CD4-positive, alpha-beta T cell (primary cell): ENCODE results near the gene ITPRIPL2. TPM values are rescaled to one million over a fixed set of nuclear protein-coding genes. Genes with fewer than 3 reads are reported as not detected.

Experiments used
- ATAC-seq: fragments of 200-7000 bp; cut with Tn5 transposase; one replicate; pipeline ENCODE4 v1.10.0; 2022; ENCODE audit warnings: mild to moderate bottlenecking; ENCODE audit not compliant: poor library complexity
- CTCF ChIA-PET: fragments of 350-600 bp; sonication (Branson Sonifier 250); formaldehyde crosslinking; loops from one replicate; lab custom pipeline; 2021; ENCODE audit warnings: antibody characterized with exemption, inconsistent platforms; lab: Charles Lee
- POLR2A ChIA-PET: fragments of 350-600 bp; sonication (Branson Sonifier 250); formaldehyde crosslinking; loops from one replicate; lab custom pipeline; 2021; ENCODE audit warnings: antibody characterized with exemption, inconsistent platforms; lab: Charles Lee
- DNase-seq, 14 experiments: peaks; one replicate each; pipeline ENCODE4 v3.0.0-alpha.2; 2013 to 2020; ENCODE audit warnings: mixed read lengths in 2 of 14
- H3K27ac ChIP-seq, 2 donors: one replicate each; pipeline versions ENCODE4 v1.5.1 to v1.7.0; 2013; ENCODE audit warnings: low read length in 2 of 2, low read depth in 1 of 2, mild to moderate bottlenecking in 1 of 2
- H3K27me3 ChIP-seq, 2 experiments: 1 replicate in 1 of 2; 2 replicates in 1 of 2; pipeline versions ENCODE4 v1.6.1 to v1.7.0; 2013; ENCODE audit warnings: low read length in 2 of 2, control low read depth in 1 of 2, mild to moderate bottlenecking in 1 of 2, moderate library complexity in 1 of 2; ENCODE audit not compliant: insufficient read depth in 2 of 2, control insufficient read depth in 1 of 2
- H3K36me3 ChIP-seq: one replicate; pipeline ENCODE4 v1.6.1; 2013; ENCODE audit warnings: low read length, control low read depth; ENCODE audit not compliant: insufficient read depth
- H3K4me1 ChIP-seq: one replicate; pipeline ENCODE4 v1.6.1; 2013; ENCODE audit warnings: low read length, control low read depth; ENCODE audit not compliant: insufficient read depth
- H3K4me3 ChIP-seq: one replicate; pipeline ENCODE4 v1.5.1; 2013; ENCODE audit warnings: mild to moderate bottlenecking, low read length, moderate library complexity
- H3K9me3 ChIP-seq, 2 experiments: 1 replicate in 1 of 2; 2 replicates in 1 of 2; pipeline versions ENCODE4 v1.6.1 to v1.7.0; 2013; ENCODE audit warnings: low read length in 2 of 2, mild to moderate bottlenecking in 2 of 2, control low read depth in 1 of 2, moderate library complexity in 1 of 2; ENCODE audit not compliant: control insufficient read depth in 1 of 2, insufficient read depth in 1 of 2
- H3K27ac Mint-ChIP-seq: one replicate; pipeline ENCODE4 v1.8.0; 2020; ENCODE audit warnings: mixed read lengths
- H3K27me3 Mint-ChIP-seq: one replicate; pipeline ENCODE4 v1.8.0; 2021; ENCODE audit warnings: mixed read lengths
- H3K36me3 Mint-ChIP-seq: one replicate; pipeline ENCODE4 v1.8.0; 2021; ENCODE audit warnings: low read depth, mixed read lengths
- H3K4me1 Mint-ChIP-seq: one replicate; pipeline ENCODE4 v1.8.0; 2021; ENCODE audit warnings: low read depth, mixed read lengths
- H3K4me3 Mint-ChIP-seq: one replicate; pipeline ENCODE4 v1.8.0; 2020; ENCODE audit warnings: mild to moderate bottlenecking, mixed read lengths
- H3K9me3 Mint-ChIP-seq: one replicate; pipeline ENCODE4 v1.8.0; 2020; ENCODE audit warnings: mixed read lengths
- CTCF ChIP-seq: fragments of 200-600 bp; IDR thresholded peaks from one replicate; pipeline ENCODE4 v1.8.0; 2022; ENCODE audit warnings: antibody characterized with exemption, mild to moderate bottlenecking
- intact Hi-C, 2 experiments: fragments of 100-400 bp; cut with DNase I in 1 of 2; cut with micrococcal nuclease in 1 of 2; formaldehyde crosslinking; loops; one replicate each; pipeline versions ENCODE4 v1.15.1 to v1.9.0; 2023 to 2025; cut with DNase I, micrococcal nuclease
- total RNA-seq, 174 experiments: library from RNA in 2 of 174; stranded (reverse) in 2 of 174; gene quantifications; one replicate each; pipeline ENCODE4 v1.2.3 and lab custom pipeline; 2021 to 2026

Gene ITPRIPL2
- total RNA-seq, 2 experiments from 2014 or later: 0.31 to 0.36 TPM

GRCh38 chr16:19132898-19133297 lies 19.1 kb downstream of the ITPRIPL2 start:
- H3K27ac Mint-ChIP-seq: no peak overlapping the region
- Histone ChIP-seq H3K9me3 (no peaks in the 10 kb centered on the region), H3K4me1 (peaks cover 4% of the 10 kb centered on the region), H3K27ac (no peak overlapping the region), H3K4me3 (no peak overlapping the region), H3K36me3 (no peaks in the 10 kb centered on the region), H3K27me3 (peaks cover 2 to 3% of the 10 kb centered on the region in 2 experiments)
- H3K4me3 Mint-ChIP-seq: no peak overlapping the region
- intact Hi-C loops: no loop called here
- DNase-seq (peak in 1 of 14 experiments; percentile 11), ATAC-seq (no peak)
- H3K36me3 Mint-ChIP-seq: no peaks in the 10 kb centered on the region
- H3K4me1 Mint-ChIP-seq: peaks cover 4% of the 10 kb centered on the region
- ChIA-PET CTCF (no interaction called here), POLR2A (no interaction called here)
- no peak for TF ChIP-seq CTCF
- no peaks in the 10 kb centered on the region for H3K27me3 Mint-ChIP-seq
- H3K9me3 Mint-ChIP-seq: no peaks in the 10 kb centered on the region

- TF ChIP-seq CTCF: no peak
- H3K4me1 ChIP-seq: peaks cover 4% of the 10 kb centered on the region
- no peaks in the 10 kb centered on the region for H3K27me3 Mint-ChIP-seq
- no peak overlapping the region for H3K4me3 Mint-ChIP-seq
- no peak for ATAC-seq
- no peak for DNase-seq
- H3K4me1 Mint-ChIP-seq: peaks cover 4% of the 10 kb centered on the region
- H3K27ac ChIP-seq: no peak overlapping the region
- ChIA-PET CTCF (no interaction called here), POLR2A (no interaction called here)
- no peak overlapping the region for H3K27ac Mint-ChIP-seq
- H3K9me3 Mint-ChIP-seq: no peaks in the 10 kb centered on the region
- H3K36me3 Mint-ChIP-seq: no peaks in the 10 kb centered on the region
- intact Hi-C loops: no loop called here
- peaks cover 2 to 3% of the 10 kb centered on the region in 2 experiments for H3K27me3 ChIP-seq
- no peaks in the 10 kb centered on the region for H3K9me3 ChIP-seq
- no peaks in the 10 kb centered on the region for H3K36me3 ChIP-seq
- H3K4me3 ChIP-seq: no peak overlapping the region
Observed at GRCh38 chr16:19133600-19133999, 19.8 kb downstream of the ITPRIPL2 start.

- no peak for ATAC-seq
- CTCF ChIA-PET: no interaction called here
- H3K27me3 Mint-ChIP-seq: no peaks in the 10 kb centered on the region
- H3K36me3 ChIP-seq: no peaks in the 10 kb centered on the region
- H3K4me1 ChIP-seq: peaks cover 4% of the 10 kb centered on the region
- TF ChIP-seq CTCF: no peak
- H3K27me3 ChIP-seq: peaks cover 2 to 8% of the 10 kb centered on the region in 2 experiments
- DNase-seq: no peak
- H3K27ac Mint-ChIP-seq: no peak overlapping the region
- no peak overlapping the region for H3K4me3 Mint-ChIP-seq
- no peaks in the 10 kb centered on the region for H3K36me3 Mint-ChIP-seq
- H3K27ac ChIP-seq: no peak overlapping the region
- peaks cover 4% of the 10 kb centered on the region for H3K4me1 Mint-ChIP-seq
- no peaks in the 10 kb centered on the region for H3K9me3 Mint-ChIP-seq
- POLR2A ChIA-PET: no interaction called here
- no peak overlapping the region for H3K4me3 ChIP-seq
- intact Hi-C loops: no loop called here
- H3K9me3 ChIP-seq: no peaks in the 10 kb centered on the region
Observed at GRCh38 chr16:19135201-19135842, 21.6 kb downstream of the ITPRIPL2 start.
